NCI-H2107 treated with DMSO at 0.1 percent for 48 hours (cell line): ENCODE data around the gene POP7.

Experiments
- DNase-seq: peaks from one replicate; lab custom pipeline; 2025; ENCODE audit not compliant: unreplicated experiment; lab: John Stamatoyannopoulos, UW

POP7 gene

GRCh38 chr7:100679129-100679926, 26.6 kb upstream of the POP7 start:
- DNase-seq, result no peak

DNA sequence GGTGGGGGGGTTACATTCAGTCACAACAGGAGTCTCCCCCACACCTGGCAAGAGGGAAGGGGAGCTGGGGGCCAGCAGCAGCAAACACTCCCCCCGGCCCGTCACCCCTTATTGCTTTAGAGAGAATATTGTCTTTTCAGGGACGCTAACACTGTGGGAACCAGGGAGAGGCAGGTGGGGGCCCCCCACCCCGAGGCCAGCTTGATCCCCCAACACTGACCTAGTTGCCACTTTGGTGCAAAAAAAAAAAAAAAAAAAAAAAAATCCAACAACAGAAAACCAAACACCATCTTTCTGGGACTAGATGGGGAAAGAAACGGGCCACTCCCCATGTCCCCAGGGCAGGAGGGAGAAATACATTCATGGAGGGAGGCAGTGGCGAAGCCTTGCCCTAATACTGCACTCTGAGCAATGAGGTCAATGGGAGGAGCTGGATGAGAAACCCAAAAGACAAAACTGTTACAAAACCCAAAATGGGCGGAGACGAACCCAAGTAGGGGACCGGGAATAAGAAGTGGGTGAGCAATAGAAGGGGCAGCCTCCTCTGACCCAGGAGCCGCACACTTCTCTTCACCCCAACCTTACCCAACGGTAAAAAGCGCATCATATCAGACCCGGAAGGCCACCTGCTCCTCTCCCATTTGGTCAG, 25.9 kb upstream of the POP7 start:
- no peak for DNase-seq

DNA sequence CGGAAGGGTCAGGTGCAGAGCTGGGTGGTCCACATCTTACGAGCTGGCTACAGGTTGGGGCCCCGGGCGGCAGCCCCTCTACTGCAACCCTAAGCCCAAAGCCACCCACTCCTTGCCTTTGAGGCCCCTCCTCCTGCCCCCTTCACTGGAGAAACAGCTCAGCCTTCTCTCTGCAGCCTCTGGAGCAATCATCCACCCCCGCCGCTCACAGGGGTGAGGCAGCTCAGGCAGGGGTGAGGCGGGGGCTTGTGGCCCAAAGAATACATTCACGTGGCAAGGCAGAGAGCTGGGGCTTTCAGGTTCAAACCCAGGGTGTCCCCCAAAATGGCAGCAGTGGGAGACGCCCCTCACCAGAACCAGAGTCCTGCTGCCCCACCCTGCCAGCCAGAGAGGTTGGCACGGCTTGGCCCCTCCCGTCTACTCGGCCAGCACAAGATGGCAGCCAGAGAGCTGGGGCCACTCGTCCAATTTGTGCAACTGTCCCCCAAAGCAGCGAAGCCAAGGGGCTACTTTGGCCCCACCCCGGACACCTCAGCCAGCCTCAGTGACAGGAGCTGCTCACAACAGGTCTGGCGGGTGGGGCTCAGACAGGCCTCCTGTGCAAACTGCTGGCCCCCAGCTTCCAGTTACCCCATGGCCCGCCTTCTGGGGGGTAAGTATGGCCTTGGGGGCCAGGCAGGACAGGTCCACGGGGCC, 25.2 kb upstream of the POP7 start:
- no peak for DNase-seq

DNA sequence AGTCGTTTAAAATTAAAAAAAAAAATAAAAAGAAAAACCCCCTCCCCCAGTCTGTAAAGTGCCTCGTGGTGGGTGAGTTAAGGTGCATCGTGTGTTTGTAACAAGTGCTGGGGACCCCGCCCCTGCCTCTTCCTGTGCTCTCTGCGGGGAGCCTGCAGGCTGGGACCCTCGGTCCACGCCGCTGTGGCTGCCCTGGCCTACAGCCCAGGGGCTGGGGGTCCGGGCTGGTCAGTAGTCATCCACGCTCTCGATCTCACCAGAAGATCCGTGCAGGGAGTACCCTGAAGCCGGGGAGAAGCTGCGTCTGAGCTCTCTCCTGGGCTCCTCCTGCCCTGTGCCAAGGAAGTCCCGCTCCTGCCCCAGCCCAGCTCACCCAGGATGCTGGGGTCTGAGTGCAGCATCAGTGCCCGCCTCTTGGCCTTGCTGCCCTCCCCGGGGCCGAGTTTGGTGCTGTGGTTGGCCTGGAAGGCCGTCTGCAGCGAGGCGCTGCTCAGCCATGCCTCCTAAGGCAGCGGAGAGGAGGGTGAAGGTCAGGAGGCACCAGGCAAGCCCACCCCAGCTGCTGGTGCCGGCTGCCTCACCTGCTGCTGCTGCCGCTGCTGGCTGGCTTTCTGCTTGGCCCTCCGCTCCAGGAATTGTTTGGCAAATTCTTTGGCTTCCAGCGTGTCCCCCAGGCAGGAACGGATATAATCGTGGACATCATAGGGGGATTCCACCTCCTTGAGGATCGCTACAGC, 24.3 kb upstream of the POP7 start:
- DNase-seq, result no peak

DNA sequence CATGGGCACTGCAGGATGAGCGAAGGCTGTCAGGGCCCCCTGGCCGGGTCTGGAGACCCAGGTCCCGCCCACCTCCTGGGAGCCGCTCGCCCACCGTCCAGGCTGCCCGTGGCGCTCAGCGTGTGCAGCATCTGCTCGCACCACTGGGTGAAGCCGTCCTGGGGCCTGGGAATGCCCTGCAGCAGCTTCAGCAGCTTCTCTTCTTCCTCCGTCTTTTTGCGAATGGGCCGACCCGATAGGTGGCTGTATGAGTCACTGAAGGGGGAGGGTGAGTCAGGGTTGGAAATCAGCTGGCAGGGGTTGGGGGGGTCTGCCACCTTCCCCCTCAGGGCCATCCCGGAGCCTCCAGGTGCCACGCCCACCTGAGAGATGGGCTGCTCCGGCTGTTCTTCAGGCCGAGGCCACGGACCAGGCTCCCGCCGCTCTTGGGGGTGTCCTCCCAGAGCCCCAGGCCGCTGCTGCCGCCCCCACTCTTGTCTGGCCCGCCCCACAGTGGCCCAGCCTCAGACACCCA, 23.6 kb upstream of the POP7 start:
- no peak for DNase-seq

DNA sequence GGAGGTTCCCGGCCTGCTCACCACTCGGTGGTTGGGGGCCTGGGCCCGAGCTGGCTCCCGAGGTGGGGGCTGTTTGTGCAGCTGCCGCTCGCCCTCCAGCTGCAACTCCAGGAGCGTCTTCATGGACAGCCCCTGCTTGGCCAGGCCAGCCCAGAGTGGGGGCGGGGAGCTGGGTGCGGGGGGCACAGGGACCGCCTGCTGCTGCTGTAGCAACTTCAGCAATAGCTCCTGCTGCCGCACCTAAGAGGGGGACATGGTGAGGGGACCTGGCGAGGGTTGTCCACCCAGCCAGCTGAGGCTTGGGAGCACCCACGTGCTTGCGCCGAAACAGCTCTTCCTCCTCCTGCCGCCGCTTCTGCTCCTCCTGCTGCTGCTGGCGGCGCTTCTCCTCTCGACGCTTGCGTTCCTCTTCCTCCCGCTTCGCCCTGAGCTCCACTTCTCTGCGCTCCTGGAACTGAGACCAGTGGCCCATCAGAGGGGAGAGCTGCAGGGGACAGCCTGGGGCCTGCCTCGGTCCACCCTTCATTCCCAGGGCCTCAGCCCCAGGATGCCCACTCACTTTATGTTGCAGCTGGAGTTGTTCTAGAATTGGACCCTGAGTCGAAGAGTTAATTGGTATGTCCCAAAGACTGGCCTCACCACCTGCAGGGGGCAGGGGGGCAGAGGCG, 22.8 kb upstream of the POP7 start:
- no peak for DNase-seq

DNA sequence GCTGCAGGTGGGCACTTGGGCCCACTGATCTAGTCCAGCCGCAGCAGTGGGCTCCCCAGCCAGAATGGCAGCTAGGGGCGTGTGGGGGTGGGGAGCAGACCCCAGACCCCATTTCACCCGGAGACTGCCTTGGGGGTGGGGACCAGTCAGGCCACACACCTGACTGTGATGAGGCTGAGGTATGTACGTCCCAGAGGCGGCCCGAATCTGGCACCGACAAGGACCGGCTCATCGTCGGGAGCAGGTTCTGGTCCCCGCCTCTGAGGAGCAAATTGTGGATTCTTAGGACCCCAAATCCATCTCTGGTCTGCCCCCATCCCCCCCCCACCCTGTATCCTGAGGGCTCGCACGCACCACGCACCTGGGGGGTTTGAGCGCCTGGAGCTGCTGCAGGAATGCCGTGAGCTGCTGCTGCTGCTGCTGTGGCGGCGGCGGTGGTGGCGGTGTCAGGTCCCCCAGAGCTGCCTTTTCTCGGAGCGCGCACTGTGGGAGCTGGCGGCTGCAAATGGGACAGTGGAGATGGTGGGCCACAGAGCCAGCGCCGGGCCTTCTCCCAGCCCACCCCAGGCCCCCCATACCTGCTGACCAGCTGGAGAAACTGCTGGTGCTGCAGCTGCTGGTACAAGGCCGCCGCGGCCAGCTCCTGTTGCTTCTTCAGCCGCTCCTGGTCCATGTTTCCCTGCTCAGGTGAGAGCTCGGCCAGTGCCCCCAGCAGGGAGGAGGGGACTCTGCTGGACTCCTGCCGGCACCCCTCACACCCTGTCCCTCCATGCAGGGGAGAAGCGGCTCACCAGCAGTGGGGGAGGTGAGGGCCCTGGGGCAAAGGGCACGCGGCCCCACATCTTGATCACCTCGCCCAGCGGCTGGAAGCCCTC, 22.0 kb upstream of the POP7 start:
- no peak for DNase-seq

- no peak for DNase-seq
These were observed 21.3 kb upstream of the POP7 start for GRCh38 chr7:100684534-100685042.

GRCh38 chr7:100685049-100685605, 20.8 kb upstream of the POP7 start:
- DNase-seq, result no peak

- no peak for DNase-seq
These were observed 20.2 kb upstream of the POP7 start for GRCh38 chr7:100685631-100686145.

DNA sequence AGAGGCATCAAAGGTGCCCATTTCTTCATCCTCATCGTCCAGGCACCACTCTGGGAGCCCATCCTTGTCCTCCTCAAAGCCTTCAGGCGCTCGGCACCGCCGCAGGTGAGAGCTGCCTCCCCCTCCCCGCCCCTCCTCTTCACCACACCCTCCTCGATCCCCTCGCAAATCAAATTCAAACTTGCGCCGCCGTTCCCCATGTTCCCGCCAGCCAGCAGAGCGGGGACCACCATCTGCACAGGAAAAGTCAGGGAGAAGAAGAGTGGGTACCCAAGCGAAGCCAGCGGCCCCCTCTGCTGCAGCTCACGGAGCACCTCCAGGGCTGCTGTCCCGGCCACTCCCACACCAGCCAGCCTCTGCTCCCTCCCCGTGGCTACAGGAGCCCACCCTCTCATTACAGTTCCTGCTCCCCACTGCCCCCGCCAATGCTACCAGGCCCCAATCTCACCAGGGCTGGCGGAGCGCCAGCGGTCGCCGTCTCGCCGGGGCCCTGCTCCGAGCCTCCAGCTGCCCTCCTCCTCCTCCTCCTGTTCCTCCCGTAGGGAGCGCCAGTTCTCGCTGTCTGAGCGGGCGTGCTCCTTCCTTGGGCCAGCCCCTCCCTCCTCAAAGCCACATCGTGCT, 19.6 kb upstream of the POP7 start:
- DNase-seq, result no peak

DNA sequence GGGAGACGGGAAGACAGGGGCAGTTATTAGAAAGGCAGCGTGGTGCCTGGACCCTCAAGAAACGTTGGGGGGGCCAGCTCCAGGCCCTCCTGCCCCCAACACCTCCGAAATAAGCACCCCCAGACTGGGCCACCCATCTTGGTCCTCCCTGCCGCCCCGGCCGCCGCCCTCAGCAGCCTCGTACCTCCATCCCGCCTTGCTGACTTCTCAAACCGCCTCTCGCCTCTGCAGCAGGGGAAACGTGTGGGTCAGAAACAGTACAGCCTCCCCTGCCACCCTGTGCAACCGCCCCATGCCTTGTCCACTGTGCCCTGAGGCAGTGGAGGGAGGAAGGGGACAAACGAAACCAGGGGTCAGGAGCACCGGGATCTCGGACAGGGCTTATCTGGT, 19.1 kb upstream of the POP7 start:
- no peak for DNase-seq

- DNase-seq, result no peak
These were observed 18.7 kb upstream of the POP7 start for GRCh38 chr7:100687261-100687660.

GRCh38 chr7:100687751-100688300, 18.1 kb upstream of the POP7 start:
- no peak for DNase-seq

GRCh38 chr7:100688326-100688860, 17.5 kb upstream of the POP7 start:
- no peak for DNase-seq

DNA sequence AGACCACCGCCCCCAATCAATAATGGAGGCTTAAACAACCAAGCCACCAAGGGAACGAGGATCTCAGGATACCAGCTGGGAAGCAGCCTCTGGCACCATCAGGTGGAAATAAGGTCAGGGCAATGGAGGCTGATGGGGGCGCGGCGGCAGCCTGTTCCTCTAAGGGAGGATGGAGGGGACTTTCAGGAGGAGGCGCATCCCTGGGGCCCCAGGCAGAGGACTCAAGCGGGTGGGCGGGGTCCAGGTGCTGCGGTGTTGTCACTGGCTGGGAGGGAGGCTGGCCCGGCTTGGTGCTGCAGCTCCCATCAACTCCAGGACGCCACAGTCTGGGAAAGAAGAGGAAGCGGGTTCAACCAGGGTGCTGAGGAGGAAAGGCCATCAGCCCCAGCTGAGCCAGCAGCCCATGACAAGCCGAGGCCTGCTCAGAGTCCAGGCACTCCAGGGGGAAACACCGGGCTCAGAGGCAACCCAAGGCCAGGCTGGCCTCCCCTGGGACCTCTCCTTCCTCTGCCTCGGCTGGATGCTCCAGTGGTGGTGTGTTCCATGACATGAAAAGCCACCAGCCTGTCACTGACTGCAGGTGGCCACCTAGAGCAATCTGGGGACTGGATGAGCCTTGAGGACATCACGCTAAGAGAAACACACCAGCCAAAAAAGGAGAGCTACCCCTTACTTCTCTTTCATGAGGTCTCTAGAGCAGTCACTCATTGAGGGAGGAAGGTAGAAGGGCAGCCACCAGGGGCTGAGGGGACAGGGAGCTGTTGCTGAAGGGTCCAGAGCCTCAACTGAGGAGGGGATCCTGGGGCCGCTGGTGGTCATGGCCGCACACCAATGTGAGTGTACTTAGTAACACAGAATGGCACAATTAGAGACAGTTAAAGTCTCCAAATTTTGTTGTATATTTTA, 16.4 kb upstream of the POP7 start:
- no peak for DNase-seq
